GM12801 (cell line): ENCODE data around the gene ZFAND6.

Source experiments
- CTCF ChIP-seq: IDR thresholded peaks from one replicate; pipeline ENCODE4 v1.5.1; 2011; ENCODE audit warnings: control low read depth; ENCODE audit not compliant: insufficient read length; ENCODE audit errors: extremely low read depth

The ZFAND6 gene

DNA sequence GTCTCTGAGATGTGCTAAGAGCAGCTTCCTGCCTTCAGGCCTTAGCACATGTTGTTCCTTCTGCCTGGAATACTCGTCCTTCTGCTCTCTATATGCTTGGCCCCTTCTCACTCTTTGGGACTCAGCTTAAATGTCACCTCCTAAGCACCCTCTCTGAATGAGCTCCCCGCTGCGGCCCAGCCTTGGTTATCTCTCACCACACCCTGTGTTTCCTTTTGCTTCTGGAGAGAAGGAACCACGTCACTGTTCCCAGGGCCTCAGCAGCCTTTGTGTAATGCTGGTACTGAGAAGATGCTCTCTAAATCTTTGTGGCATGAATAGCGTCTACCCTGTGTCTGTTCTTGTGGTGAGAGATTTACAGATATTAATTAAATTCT lies 95.5 kb downstream of the ZFAND6 start:
- TF ChIP-seq CTCF, result no peak

DNA sequence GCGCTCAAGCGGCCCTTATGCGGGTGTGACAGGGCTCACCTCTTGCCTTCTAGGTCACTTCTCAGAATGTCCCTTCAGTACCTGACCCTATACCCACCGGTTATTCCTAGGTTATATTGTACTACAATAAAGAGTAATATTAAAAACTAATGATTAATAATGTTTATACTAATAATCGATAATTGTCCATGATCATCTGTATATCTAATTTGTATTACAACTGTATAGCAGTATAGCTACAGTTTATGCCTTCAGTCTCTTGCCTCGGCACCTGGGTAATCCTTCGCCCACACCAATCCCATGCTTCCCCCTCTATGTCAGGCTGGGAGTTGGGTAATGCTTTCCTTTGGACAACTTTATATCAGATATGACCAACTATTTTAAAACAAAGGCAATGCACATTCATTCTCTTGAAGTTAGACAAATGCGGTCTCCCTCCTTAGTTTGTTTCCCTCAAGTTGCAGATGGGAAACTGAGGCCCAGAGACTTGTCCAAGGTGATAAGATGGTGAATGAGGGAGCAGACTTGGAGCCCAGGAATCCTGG lies 96.8 kb downstream of the ZFAND6 start:
- TF ChIP-seq CTCF, result no peak

DNA sequence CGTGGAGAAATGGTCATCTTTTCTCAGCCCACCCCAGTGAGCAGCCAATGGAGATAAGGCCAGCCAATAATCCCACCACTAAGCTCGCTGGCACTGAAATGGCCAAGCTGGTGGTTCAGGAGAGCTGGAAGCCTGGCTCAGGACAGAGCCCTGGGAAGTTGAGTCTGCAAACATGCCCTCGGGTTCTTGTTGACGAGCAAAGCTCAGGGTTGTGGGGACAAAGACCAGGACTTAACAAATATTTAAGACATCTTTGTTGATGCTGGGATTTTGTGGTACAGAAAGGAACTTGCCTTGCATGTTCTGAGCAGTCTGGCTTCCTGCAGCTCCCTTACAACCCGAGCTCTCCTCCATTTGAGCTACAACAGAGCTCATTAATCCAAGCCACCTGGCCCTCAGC lies 97.7 kb downstream of the ZFAND6 start:
- no peak for TF ChIP-seq CTCF

DNA sequence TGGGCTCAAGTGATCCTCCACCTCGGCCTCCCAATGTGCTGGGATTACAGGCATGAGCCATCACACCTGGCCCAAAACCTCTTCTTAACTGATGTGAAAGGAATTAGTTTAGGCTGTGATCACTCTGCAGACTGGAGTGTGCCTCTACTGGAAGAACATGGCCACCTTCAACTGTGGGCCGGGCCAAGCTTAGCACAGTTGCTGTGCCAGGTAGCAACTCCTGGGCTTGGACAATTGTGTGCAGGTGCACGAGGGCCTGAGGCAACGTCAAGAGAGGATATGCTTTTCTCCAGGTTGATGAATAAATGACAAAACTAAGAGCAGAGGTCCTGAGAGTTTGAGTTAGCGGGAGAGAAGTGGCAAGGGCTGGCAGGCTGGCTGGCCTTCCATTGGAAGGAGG lies 99.8 kb downstream of the ZFAND6 start:
- TF ChIP-seq CTCF, result no peak

DNA sequence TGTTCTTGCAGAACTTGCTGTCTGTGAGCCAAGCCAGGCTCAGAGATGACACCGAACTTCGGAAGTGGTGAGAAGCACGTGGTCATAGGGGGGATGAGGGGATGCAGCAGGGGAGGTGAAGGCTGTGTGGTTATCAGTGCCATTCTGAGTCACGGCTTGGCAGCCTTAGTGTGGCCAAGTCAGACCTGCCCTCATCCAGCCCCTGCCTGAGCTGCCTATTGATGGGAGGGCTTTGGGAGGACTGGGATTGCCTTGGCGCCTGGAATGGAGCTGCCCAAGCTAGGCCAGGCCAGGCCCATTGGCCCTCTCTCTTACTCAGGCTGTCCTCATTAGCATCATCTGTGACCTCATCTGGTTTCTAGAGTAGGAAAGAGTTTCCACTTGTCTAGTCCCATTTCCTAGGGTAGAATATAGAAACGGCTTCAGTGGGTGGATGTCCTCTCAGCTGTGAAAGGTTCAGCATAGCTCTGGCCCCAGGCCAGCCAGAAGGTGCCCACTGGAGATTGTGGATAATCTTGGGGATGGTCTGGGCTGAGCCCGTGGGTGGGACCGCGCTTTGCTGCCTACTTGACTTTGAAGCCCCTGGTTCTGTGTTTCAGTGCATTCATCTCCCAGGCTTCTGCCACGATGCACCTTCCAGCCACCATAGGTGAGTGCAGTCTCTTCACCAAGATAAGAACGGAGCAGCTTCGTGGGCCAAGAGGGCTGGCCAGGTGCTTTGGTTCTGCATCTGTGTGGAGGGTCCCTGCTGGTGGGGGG lies 100.5 kb downstream of the ZFAND6 start:
- no peak for TF ChIP-seq CTCF

DNA sequence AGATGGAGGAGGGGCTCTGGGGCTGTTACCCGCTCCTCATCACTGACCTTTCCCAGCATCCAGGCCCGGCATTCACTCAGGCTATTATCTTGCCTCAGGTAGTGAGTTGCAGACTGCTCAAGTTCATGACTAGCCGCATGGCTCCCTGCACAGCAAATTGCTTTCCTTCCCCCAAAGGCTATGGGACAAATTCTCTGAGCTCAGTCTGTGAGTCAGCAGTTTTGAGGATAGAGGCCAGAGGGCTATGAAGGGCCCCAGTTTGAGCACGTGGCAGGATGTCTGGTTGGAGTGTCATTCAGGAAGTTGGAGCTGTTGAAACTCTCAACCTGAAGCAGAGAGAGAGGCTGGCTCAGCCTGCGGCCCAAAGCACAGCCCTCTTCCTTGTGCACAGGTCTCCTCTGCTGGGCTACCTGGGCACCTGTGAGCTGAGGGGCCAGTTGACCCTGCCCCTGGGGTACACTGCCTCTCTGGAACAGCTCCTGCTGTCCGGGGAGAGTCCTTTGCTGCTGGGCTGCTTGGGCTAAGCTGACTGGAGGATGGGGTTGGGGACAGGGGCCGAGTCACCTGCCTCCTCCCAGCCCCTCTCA lies 101.2 kb downstream of the ZFAND6 start:
- TF ChIP-seq CTCF, result no peak

GRCh38 chr15:80161468-80162016 lies 102.1 kb downstream of the ZFAND6 start:
- no peak for TF ChIP-seq CTCF
